ENCODE data around the gene SPI1.

Gene SPI1

GRCh38 chr11:47342036-47342803 lies 36.1 kb downstream of the SPI1 start:
- TF ChIP-seq MYC (IDR thresholded peaks at IDR 0.05; ENCODE audit: low read depth, low read length), result no peak
- H3K4me3 ChIP-seq (ENCODE audit: low read depth, low read length), result no peak overlapping the region
- DNase-seq (ENCODE audit: low read depth), result no peak

GRCh38 chr11:47340980-47341775 lies 37.2 kb downstream of the SPI1 start:
- DNase-seq (ENCODE audit: low read depth), result no peak
- no peak overlapping the region for H3K4me3 ChIP-seq (ENCODE audit: low read depth, low read length)
- TF ChIP-seq POLR2A (IDR thresholded peaks at IDR 0.05; ENCODE audit: extremely low read depth, insufficient read length) (no peak), CTCF (IDR thresholded peaks at IDR 0.05; ENCODE audit: low read depth, low read length) (no peak), MYC (IDR thresholded peaks at IDR 0.05; ENCODE audit: low read depth, low read length) (no peak), MAX (IDR thresholded peaks at IDR 0.05; ENCODE audit: low read depth, low read length) (no peak)

- H3K4me3 ChIP-seq (ENCODE audit: low read depth, low read length), result no peak overlapping the region
- no peak for DNase-seq (ENCODE audit: low read depth)
- no peak for TF ChIP-seq POLR2A (IDR thresholded peaks at IDR 0.05; ENCODE audit: extremely low read depth, insufficient read length)
- no peak for TF ChIP-seq MAX (IDR thresholded peaks at IDR 0.05; ENCODE audit: low read depth, low read length)
- TF ChIP-seq CTCF (IDR thresholded peaks at IDR 0.05; ENCODE audit: low read depth, low read length), result no peak
- no peak for TF ChIP-seq MYC (IDR thresholded peaks at IDR 0.05; ENCODE audit: low read depth, low read length)
These were observed 38.3 kb downstream of the SPI1 start for GRCh38 chr11:47340010-47340409.

- DNase-seq (ENCODE audit: low read depth), result no peak
- TF ChIP-seq POLR2A (IDR thresholded peaks at IDR 0.05; ENCODE audit: extremely low read depth, insufficient read length) (no peak), MYC (IDR thresholded peaks at IDR 0.05; ENCODE audit: low read depth, low read length) (no peak), CTCF (IDR thresholded peaks at IDR 0.05; ENCODE audit: low read depth, low read length) (no peak), MAX (IDR thresholded peaks at IDR 0.05; ENCODE audit: low read depth, low read length) (no peak)
- no peak overlapping the region for H3K4me3 ChIP-seq (ENCODE audit: low read depth, low read length)
These were observed 39.7 kb downstream of the SPI1 start for GRCh38 chr11:47338396-47339241.

GRCh38 chr11:47337229-47337924 lies 41.0 kb downstream of the SPI1 start:
- TF ChIP-seq POLR2A (IDR thresholded peaks at IDR 0.05; ENCODE audit: extremely low read depth, insufficient read length) (no peak), MAX (IDR thresholded peaks at IDR 0.05; ENCODE audit: low read depth, low read length) (no peak), MYC (IDR thresholded peaks at IDR 0.05; ENCODE audit: low read depth, low read length) (no peak), CTCF (IDR thresholded peaks at IDR 0.05; ENCODE audit: low read depth, low read length) (no peak)
- H3K4me3 ChIP-seq (ENCODE audit: low read depth, low read length), result no peak overlapping the region
- DNase-seq (ENCODE audit: low read depth), result no peak
